GM12864 (cell line): Measurements from ENCODE around the gene WFDC11.

Experiments used
- DNase-seq: peaks from one replicate; pipeline ENCODE4 v3.0.0-alpha.2; 2011; ENCODE audit warnings: low read depth
- H3K4me3 ChIP-seq: 2 replicates; pipeline ENCODE4 v1.5.1; 2011; ENCODE audit warnings: mild to moderate bottlenecking, low read depth, low read length, control low read depth
- TF ChIP-seq, protein P1 (sequence below): IDR thresholded peaks from 2 replicates; pipeline ENCODE4 v1.5.1; 2011; ENCODE audit warnings: low read depth, mild to moderate bottlenecking, moderate library complexity, low read length, control low read depth, inconsistent platforms; ENCODE audit errors: missing control alignments

The WFDC11 gene

DNA sequence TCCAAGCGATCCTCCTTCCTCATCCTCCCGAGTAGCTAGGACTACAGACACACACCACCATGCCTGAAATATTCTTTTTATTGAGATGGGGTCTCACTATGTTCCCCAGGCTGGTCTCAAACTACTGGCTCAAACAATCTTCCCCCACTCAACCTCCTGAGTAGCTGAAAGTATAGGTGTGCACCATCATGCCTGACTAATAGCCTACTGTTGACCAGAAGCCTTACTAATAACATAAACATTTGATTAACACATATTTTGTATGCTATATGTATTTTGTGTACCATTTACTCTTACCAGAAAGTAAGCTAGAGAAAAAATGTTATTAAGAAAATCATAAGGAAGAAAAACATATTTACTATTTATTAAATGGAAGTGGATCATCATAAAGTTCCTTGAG, 52.4 kb downstream of the WFDC11 start:
- no peak for DNase-seq
- no peak overlapping the region for H3K4me3 ChIP-seq
- TF ChIP-seq, protein P1, sequence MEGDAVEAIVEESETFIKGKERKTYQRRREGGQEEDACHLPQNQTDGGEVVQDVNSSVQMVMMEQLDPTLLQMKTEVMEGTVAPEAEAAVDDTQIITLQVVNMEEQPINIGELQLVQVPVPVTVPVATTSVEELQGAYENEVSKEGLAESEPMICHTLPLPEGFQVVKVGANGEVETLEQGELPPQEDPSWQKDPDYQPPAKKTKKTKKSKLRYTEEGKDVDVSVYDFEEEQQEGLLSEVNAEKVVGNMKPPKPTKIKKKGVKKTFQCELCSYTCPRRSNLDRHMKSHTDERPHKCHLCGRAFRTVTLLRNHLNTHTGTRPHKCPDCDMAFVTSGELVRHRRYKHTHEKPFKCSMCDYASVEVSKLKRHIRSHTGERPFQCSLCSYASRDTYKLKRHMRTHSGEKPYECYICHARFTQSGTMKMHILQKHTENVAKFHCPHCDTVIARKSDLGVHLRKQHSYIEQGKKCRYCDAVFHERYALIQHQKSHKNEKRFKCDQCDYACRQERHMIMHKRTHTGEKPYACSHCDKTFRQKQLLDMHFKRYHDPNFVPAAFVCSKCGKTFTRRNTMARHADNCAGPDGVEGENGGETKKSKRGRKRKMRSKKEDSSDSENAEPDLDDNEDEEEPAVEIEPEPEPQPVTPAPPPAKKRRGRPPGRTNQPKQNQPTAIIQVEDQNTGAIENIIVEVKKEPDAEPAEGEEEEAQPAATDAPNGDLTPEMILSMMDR, result no peak

DNA sequence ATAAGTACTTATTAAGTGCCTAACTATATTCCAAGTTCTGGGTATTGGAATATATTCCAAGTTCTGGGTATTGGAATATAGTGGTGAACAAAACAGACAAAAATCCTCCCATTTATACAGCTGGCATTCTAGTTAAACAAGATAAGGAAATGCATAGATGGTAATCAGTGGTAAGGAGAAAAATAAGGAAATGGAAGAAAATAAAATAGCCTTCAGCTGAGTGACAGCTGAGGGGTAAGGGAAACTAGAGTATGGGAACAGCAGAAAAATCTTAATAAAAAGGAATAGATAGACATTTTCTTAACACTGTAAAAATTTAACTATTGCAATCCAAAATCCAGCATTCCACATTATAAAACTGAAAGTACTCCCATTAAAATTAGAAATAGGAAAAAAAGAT, 57.7 kb downstream of the WFDC11 start:
- TF ChIP-seq, protein P1, result no peak
- no peak overlapping the region for H3K4me3 ChIP-seq
- no peak for DNase-seq

DNA sequence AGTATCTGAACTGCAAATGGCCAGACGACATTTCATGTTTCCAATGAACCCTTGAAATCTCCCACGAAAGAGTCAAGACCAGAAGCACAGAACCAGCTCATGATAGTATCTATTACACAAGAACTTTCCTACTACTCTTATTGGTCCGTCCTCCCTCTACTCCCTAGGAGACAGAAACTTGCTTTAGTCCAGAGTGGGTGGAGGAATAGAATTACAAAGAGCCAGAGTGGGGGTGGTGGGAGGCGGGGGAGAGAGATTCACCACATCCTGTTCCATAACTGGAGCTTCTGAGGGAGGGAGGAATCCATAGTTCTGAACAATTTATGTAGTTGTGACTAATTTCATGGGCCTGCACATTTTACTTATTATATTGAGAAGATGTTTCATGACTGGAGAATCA, 59.0 kb downstream of the WFDC11 start:
- TF ChIP-seq, protein P1, result no peak
- DNase-seq, result no peak
- no peak overlapping the region for H3K4me3 ChIP-seq

DNA sequence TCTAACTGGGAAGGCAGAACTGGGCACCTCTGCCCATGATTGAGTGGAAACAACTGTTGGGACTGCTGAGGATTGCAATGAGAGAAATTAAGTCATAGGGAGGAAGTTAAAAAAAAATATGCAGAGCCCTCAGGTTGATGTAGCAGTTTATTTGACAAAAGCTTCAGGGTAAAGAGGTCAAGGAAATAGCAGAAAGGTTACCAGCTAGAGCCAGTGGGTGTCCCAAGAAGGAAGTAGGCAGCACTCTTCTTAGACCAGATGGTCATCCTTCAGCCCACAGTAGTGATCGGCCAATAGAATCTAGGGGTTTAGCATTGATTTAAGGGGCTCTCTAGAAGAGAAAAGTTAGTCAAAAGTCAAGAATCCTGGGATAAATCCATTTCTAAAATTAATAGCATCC, 62.2 kb downstream of the WFDC11 start:
- no peak for DNase-seq
- no peak overlapping the region for H3K4me3 ChIP-seq
- TF ChIP-seq, protein P1, result no peak
